K562 (cell line): Measurements from ENCODE around the gene ANKRD34A. TPM values are rescaled to one million over a fixed set of nuclear protein-coding genes. Genes with fewer than 3 reads are reported as not detected.

Experiments
- CBX5 ChIP-seq: IDR thresholded peaks from 2 replicates; pipeline ENCODE4 v1.6.1; 2014; ENCODE audit warnings: low read depth, borderline replicate concordance
- CHAMP1 ChIP-seq: fragments of 450-650 bp; IDR thresholded peaks from 2 replicates; pipeline ENCODE4 v1.6.1; 2016; ENCODE audit warnings: mild to moderate bottlenecking
- CREB3 ChIP-seq: fragments of 450-650 bp; conservative IDR thresholded peaks from 2 replicates; pipeline ENCODE4 v1.6.1; 2016; ENCODE audit warnings: missing genetic modification characterization, low read depth, mild to moderate bottlenecking, missing compliant biosample characterization, moderate library complexity
- DACH1 ChIP-seq: fragments of 450-650 bp; IDR thresholded peaks from 2 replicates; pipeline ENCODE4 v1.6.1; 2018; ENCODE audit not compliant: partially characterized antibody
- FOXK2 ChIP-seq, 2 experiments: fragments of 450-650 bp; IDR thresholded peaks in 1 of 2; conservative IDR thresholded peaks in 1 of 2; 2 replicates each; pipeline ENCODE4 v1.6.1; 2016; ENCODE audit warnings: low read depth in 2 of 2, mild to moderate bottlenecking in 1 of 2
- GABPB2 ChIP-seq: fragments of 250-450 bp; sonication (Bioruptor Pico); conservative IDR thresholded peaks from 2 replicates; pipeline ENCODE4 v1.5.1; 2021; ENCODE audit warnings: mild to moderate bottlenecking
- KAT2B ChIP-seq: IDR thresholded peaks from one replicate; pipeline ENCODE4 v1.6.1; 2012; ENCODE audit warnings: low read depth, mild to moderate bottlenecking, control low read depth, inconsistent platforms, low read length, moderate library complexity
- MBD2 ChIP-seq: sonication (generic); IDR thresholded peaks from 2 replicates; pipeline ENCODE4 v1.6.1; 2016; ENCODE audit warnings: low read depth, borderline replicate concordance
- MEF2D ChIP-seq: conservative IDR thresholded peaks from 2 replicates; pipeline ENCODE4 v1.6.1; 2016; ENCODE audit warnings: low read depth, missing genetic modification characterization, missing compliant biosample characterization
- MYBL2 ChIP-seq, 2 experiments: fragments of 450-650 bp in 1 of 2; sonication (generic) in 1 of 2; formaldehyde crosslinking in 1 of 2; IDR thresholded peaks; 2 replicates each; pipeline versions ENCODE4 v1.6.1 to v1.8.1; 2017 to 2022; ENCODE audit warnings: borderline replicate concordance in 1 of 2, inconsistent platforms in 1 of 2, low read depth in 1 of 2, mild to moderate bottlenecking in 1 of 2, missing genetic modification reagents in 1 of 2, moderate library complexity in 1 of 2
- PHF21A ChIP-seq: fragments of 450-650 bp; IDR thresholded peaks from 2 replicates; pipeline ENCODE4 v1.6.1; 2017; ENCODE audit warnings: low read depth, borderline replicate concordance
- SMAD3 ChIP-seq: fragments of 450-650 bp; formaldehyde crosslinking; conservative IDR thresholded peaks from 2 replicates; pipeline ENCODE4 v1.4.0; 2020; ENCODE audit warnings: mild to moderate bottlenecking
- TAF9B ChIP-seq: fragments of 450-650 bp; IDR thresholded peaks from 2 replicates; pipeline ENCODE4 v1.6.1; 2018; ENCODE audit warnings: mild to moderate bottlenecking; ENCODE audit not compliant: partially characterized antibody
- THRA ChIP-seq: fragments of 450-650 bp; IDR thresholded peaks from 2 replicates; pipeline ENCODE4 v1.6.1; 2017; ENCODE audit warnings: mild to moderate bottlenecking, moderate library complexity
- ZC3H4 ChIP-seq: sonication (generic); formaldehyde crosslinking; IDR thresholded peaks from 2 replicates; pipeline ENCODE4 v1.9.0; 2021; ENCODE audit warnings: missing genetic modification reagents, borderline replicate concordance
- ZNF143 ChIP-seq: sonication (generic); formaldehyde crosslinking; IDR thresholded peaks from 2 replicates; pipeline ENCODE4 v1.9.0; 2022; ENCODE audit warnings: mild to moderate bottlenecking, missing genetic modification reagents
- ZNF224 ChIP-seq: sonication (generic); formaldehyde crosslinking; IDR thresholded peaks from 2 replicates; pipeline ENCODE4 v1.8.0; 2022; ENCODE audit warnings: mild to moderate bottlenecking, missing genetic modification reagents
- ZNF507 ChIP-seq: conservative IDR thresholded peaks from 2 replicates; pipeline ENCODE4 v1.6.1; 2017; ENCODE audit warnings: missing genetic modification characterization, missing compliant biosample characterization
- ZNF695 ChIP-seq: fragments of 450-650 bp; formaldehyde crosslinking; IDR thresholded peaks from 2 replicates; pipeline ENCODE4 v1.4.0; 2020; ENCODE audit warnings: mild to moderate bottlenecking, moderate library complexity
- polyA plus RNA-seq, 8 experiments: library from polyadenylated mRNA; depleted of rRNA in 4 of 8; stranded (reverse) in 5 of 8; unstranded in 3 of 8; fragments of >200 nt; fragmentation: Nextera tagmentation in 2 of 8; fragmentation: Illumina TruSeq in 1 of 8; extraction: Ambion mirVana in 2 of 8; extraction: Trizol in 1 of 8; gene quantifications; 2 replicates each; pipeline versions ENCODE4 v1.2.1 to v1.2.3, GENCODE V29; 2011 to 2014; ENCODE audit warnings: inconsistent platforms in 1 of 8, missing spikeins in 1 of 8
- total RNA-seq, 7 experiments: library from RNA; depleted of rRNA in 6 of 7; stranded (reverse); fragments of >200 nt in 6 of 7; fragmentation: Illumina TruSeq in 2 of 7; extraction: Trizol in 2 of 7; gene quantifications; 2 replicates each; pipeline versions ENCODE4 v1.2.1 to v1.2.3, GENCODE V29; 2011 to 2021; ENCODE audit warnings: low replicate concordance in 1 of 7
- TF ChIP-seq, protein P1 (sequence below): fragments of 450-650 bp; IDR thresholded peaks from 2 replicates; pipeline ENCODE4 v1.6.1; 2016; ENCODE audit warnings: missing biosample characterization, missing genetic modification characterization

Gene ANKRD34A
- total and polyA plus RNA-seq, 9 of the 15 experiments (the other 6 are each of a cell fraction or from before 2014, with no cell fraction given) = 0.06 to 1.6 (median 0.43) TPM

GRCh38 chr1:145978854-145979745 is 14.7 kb upstream of the ANKRD34A start (continued):
- no peak; the same call in 1 of the 2 replicates for TF ChIP-seq CHAMP1
- no peak for TF ChIP-seq ZNF695 (CRISPR knock-in tag)
- no peak; the same call in 1 of the 2 replicates for TF ChIP-seq THRA
- TF ChIP-seq, protein P1, sequence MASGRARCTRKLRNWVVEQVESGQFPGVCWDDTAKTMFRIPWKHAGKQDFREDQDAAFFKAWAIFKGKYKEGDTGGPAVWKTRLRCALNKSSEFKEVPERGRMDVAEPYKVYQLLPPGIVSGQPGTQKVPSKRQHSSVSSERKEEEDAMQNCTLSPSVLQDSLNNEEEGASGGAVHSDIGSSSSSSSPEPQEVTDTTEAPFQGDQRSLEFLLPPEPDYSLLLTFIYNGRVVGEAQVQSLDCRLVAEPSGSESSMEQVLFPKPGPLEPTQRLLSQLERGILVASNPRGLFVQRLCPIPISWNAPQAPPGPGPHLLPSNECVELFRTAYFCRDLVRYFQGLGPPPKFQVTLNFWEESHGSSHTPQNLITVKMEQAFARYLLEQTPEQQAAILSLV (tag) = peak; percentile 70
- TF ChIP-seq SMAD3 (CRISPR knock-in tag) = no peak; the same call in 1 of the 2 replicates
- TF ChIP-seq ZNF507 (tag) = no peak
- TF ChIP-seq PHF21A = no peak
- no peak for TF ChIP-seq MYBL2 (IDR thresholded peaks at IDR 0.05; ENCODE audit: low read depth)
- TF ChIP-seq MYBL2 (CRISPR knock-in tag; IDR thresholded peaks at IDR 0.05; ENCODE audit: borderline replicate concordance) = no peak
- no peak for TF ChIP-seq KAT2B
- no peak for TF ChIP-seq CBX5
- peak; percentile 85; the same call in 1 of the 2 replicates for TF ChIP-seq CREB3 (tag)
- TF ChIP-seq TAF9B = peak; percentile 86
- TF ChIP-seq ZNF224 (CRISPR knock-in tag) = no peak
- TF ChIP-seq ZNF143 (CRISPR knock-in tag) = no peak
- no peak for TF ChIP-seq GABPB2 (CRISPR knock-in tag)
- TF ChIP-seq ZC3H4 = no peak
- peak; percentile 56; the same call in 1 of the 2 replicates for TF ChIP-seq MEF2D (tag)
- TF ChIP-seq MBD2 = peak; percentile 78; the same call in 1 of the 2 replicates
- TF ChIP-seq FOXK2 (conservative IDR thresholded peaks at IDR 0.05 in 1 of 2, IDR thresholded peaks at IDR 0.05 in 1 of 2; ENCODE audit: low read depth in 2 of 2) = peak; percentile 84 to 91
- TF ChIP-seq DACH1 = peak; percentile 79
